DMS79 (cell line): ENCODE measurements around the gene ZBTB18.
"Not testable (repeated sequence)": the region's sequence is repeated elsewhere in the genome, so short reads cannot be mapped to it uniquely, and the experiment has no call there.

Experiments used
- DNase-seq: peaks from one replicate; lab custom pipeline; 2025; lab: John Stamatoyannopoulos, UW

The ZBTB18 gene

GRCh38 chr1:244041466-244042120, 9.5 kb upstream of the ZBTB18 start:
- DNase-seq: no peak

- DNase-seq: no peak
Measured at GRCh38 chr1:244042293-244042692, 8.8 kb upstream of the ZBTB18 start.

GRCh38 chr1:244044423-244044822, 6.7 kb upstream of the ZBTB18 start:
- DNase-seq: no peak

GRCh38 chr1:244046254-244046653, 4.8 kb upstream of the ZBTB18 start:
- DNase-seq: not testable (repeated sequence)

- DNase-seq: peak; percentile 12
Measured at GRCh38 chr1:244046907-244047611, 4.0 kb upstream of the ZBTB18 start.

GRCh38 chr1:244047621-244048255, 3.3 kb upstream of the ZBTB18 start:
- DNase-seq: no peak

GRCh38 chr1:244048256-244049161, 2.6 kb upstream of the ZBTB18 start:
- peak; percentile 97 for DNase-seq

GRCh38 chr1:244049162-244050013, 1.7 kb upstream of the ZBTB18 start:
- DNase-seq: peak; percentile 12

GRCh38 chr1:244050014-244050834, 859 bp upstream of the ZBTB18 start:
- DNase-seq: no peak

- no peak for DNase-seq
Measured at GRCh38 chr1:244052016-244052727, 1.1 kb downstream of the ZBTB18 start.

GRCh38 chr1:244052728-244053312, 1.7 kb downstream of the ZBTB18 start:
- DNase-seq: no peak

- DNase-seq: no peak
Measured at GRCh38 chr1:244053831-244054230, 2.7 kb downstream of the ZBTB18 start.

GRCh38 chr1:244054247-244054923, 3.3 kb downstream of the ZBTB18 start:
- no peak for DNase-seq

GRCh38 chr1:244054924-244055263, 3.8 kb downstream of the ZBTB18 start:
- DNase-seq: no peak

GRCh38 chr1:244056577-244056976, 5.5 kb downstream of the ZBTB18 start:
- DNase-seq: no peak

GRCh38 chr1:244057474-244058385, 6.6 kb downstream of the ZBTB18 start:
- DNase-seq: no peak

- no peak for DNase-seq
Measured at GRCh38 chr1:244060117-244060516, 9.0 kb downstream of the ZBTB18 start.

- no peak for DNase-seq
Measured at GRCh38 chr1:244060686-244061085, 9.6 kb downstream of the ZBTB18 start.
